ENCODE data around the gene MFAP3L. TPM values are rescaled to one million over a fixed set of nuclear protein-coding genes. Genes with fewer than 3 reads are reported as not detected.
"Not testable (repeated sequence)": the region's sequence is repeated elsewhere in the genome, so short reads cannot be mapped to it uniquely, and the experiment has no call there.

Gene MFAP3L
- total RNA-seq, 1 donor from 2014 or later: 34.1 TPM

GRCh38 chr4:169987327-169988228 is 38.6 kb downstream of the MFAP3L start:
- DNase-seq (ENCODE audit: low read depth in 2 of 2): no peak

- DNase-seq (ENCODE audit: low read depth in 2 of 2): no peak
Measured at GRCh38 chr4:169986369-169986768, 39.8 kb downstream of the MFAP3L start.

- no peak for DNase-seq (ENCODE audit: low read depth in 2 of 2)
Measured at GRCh38 chr4:169985881-169986280, 40.3 kb downstream of the MFAP3L start.

- DNase-seq (ENCODE audit: low read depth in 2 of 2): no peak
Measured at GRCh38 chr4:169984745-169985144, 41.5 kb downstream of the MFAP3L start.

GRCh38 chr4:169984173-169984572 is 42.0 kb downstream of the MFAP3L start:
- no peak for DNase-seq (ENCODE audit: low read depth in 2 of 2)

GRCh38 chr4:169976951-169977350 is 49.2 kb downstream of the MFAP3L start:
- no peak for DNase-seq (ENCODE audit: low read depth in 2 of 2)

GRCh38 chr4:169975838-169976796 is 50.1 kb downstream of the MFAP3L start:
- no peak for DNase-seq (ENCODE audit: low read depth in 2 of 2)

GRCh38 chr4:169975131-169975837 is 50.9 kb downstream of the MFAP3L start:
- no peak for DNase-seq (ENCODE audit: low read depth in 2 of 2)

GRCh38 chr4:169971456-169972015 is 54.7 kb downstream of the MFAP3L start:
- no peak for DNase-seq (ENCODE audit: low read depth in 2 of 2)

- no peak for DNase-seq (ENCODE audit: low read depth in 2 of 2)
Measured at GRCh38 chr4:169968999-169969398, 57.2 kb downstream of the MFAP3L start.

- DNase-seq (ENCODE audit: low read depth in 2 of 2): peak in 1 of 2 donors; percentile 67
Measured at GRCh38 chr4:169963998-169964397, 62.2 kb downstream of the MFAP3L start.

GRCh38 chr4:169959254-169959653 is 66.9 kb downstream of the MFAP3L start:
- DNase-seq (ENCODE audit: low read depth in 2 of 2): no peak

GRCh38 chr4:169958629-169959028 is 67.6 kb downstream of the MFAP3L start:
- no peak for DNase-seq (ENCODE audit: low read depth in 2 of 2)

- DNase-seq (ENCODE audit: low read depth in 2 of 2): no peak
Measured at GRCh38 chr4:169957785-169958184, 68.4 kb downstream of the MFAP3L start.

- no peak for DNase-seq (ENCODE audit: low read depth in 2 of 2)
Measured at GRCh38 chr4:169956091-169956843, 69.9 kb downstream of the MFAP3L start.

- no peak for DNase-seq (ENCODE audit: low read depth in 2 of 2)
Measured at GRCh38 chr4:169955521-169955920, 70.7 kb downstream of the MFAP3L start.

GRCh38 chr4:169952236-169953002 is 73.8 kb downstream of the MFAP3L start:
- no peak for DNase-seq (ENCODE audit: low read depth in 2 of 2)

- no peak for DNase-seq (ENCODE audit: low read depth in 2 of 2)
Measured at GRCh38 chr4:169948271-169948670, 77.9 kb downstream of the MFAP3L start.

- no peak for DNase-seq (ENCODE audit: low read depth in 2 of 2)
Measured at GRCh38 chr4:169945636-169946035, 80.6 kb downstream of the MFAP3L start.

GRCh38 chr4:169943601-169944000 is 82.6 kb downstream of the MFAP3L start:
- not testable (repeated sequence) for DNase-seq (ENCODE audit: low read depth in 2 of 2)

All from lung microvascular endothelial cell (primary cell).